HG02981 (cell line): Measurements from ENCODE around the gene ZNF516.

Experiments used
- ATAC-seq: cut with Tn5 transposase; IDR thresholded peaks from one replicate; pipeline ENCODE4 v1.9.1; 2021; ENCODE audit warnings: mild to moderate bottlenecking, moderate library complexity; ENCODE audit not compliant: unreplicated experiment

Gene ZNF516

GRCh38 chr18:76425146-76426131, 69.6 kb downstream of the ZNF516 start:
- ATAC-seq = no peak

DNA sequence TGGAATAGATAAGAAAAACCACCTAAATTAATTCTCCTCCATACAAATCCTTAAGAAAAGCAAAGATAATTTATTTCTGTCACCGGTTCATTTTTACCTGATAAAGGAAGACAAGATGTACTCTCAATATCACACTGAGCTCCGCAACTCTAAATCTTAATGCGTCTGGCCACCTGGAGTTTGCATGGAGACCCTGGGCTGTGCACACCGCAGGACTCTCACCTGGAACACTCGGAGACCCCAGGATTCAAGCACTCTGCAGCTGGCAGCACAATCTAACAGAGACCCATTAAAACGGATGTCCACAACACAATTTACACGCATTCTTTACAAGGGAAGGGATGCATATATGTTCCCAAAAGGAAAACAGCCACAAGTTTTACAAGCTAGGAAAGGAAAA, 72.2 kb downstream of the ZNF516 start:
- ATAC-seq = no peak

GRCh38 chr18:76422121-76422520, 72.9 kb downstream of the ZNF516 start:
- no peak for ATAC-seq

GRCh38 chr18:76421685-76422078, 73.4 kb downstream of the ZNF516 start:
- no peak for ATAC-seq

- no peak for ATAC-seq
These were observed 74.0 kb downstream of the ZNF516 start for GRCh38 chr18:76420898-76421684.

- no peak for ATAC-seq
These were observed 75.2 kb downstream of the ZNF516 start for GRCh38 chr18:76419811-76420210.

DNA sequence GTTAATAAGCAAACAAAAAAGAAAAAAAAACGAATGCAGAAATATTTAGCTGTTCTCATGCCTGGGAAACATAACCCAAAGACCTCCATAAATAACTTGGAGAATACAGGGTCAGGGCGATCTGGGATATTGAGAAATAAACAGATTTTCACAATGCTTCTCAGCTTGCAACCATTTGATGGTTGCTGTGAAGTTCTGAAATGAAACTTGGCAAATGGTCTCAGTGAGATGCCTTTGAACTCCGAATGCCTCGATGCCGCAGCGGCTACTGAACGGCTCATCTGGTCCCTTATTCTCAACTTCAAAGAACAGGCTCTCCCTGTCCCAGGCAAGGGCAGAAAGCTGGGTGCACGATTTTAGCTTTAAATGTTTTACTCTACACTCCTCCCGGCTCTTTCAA, 78.1 kb downstream of the ZNF516 start:
- no peak for ATAC-seq

DNA sequence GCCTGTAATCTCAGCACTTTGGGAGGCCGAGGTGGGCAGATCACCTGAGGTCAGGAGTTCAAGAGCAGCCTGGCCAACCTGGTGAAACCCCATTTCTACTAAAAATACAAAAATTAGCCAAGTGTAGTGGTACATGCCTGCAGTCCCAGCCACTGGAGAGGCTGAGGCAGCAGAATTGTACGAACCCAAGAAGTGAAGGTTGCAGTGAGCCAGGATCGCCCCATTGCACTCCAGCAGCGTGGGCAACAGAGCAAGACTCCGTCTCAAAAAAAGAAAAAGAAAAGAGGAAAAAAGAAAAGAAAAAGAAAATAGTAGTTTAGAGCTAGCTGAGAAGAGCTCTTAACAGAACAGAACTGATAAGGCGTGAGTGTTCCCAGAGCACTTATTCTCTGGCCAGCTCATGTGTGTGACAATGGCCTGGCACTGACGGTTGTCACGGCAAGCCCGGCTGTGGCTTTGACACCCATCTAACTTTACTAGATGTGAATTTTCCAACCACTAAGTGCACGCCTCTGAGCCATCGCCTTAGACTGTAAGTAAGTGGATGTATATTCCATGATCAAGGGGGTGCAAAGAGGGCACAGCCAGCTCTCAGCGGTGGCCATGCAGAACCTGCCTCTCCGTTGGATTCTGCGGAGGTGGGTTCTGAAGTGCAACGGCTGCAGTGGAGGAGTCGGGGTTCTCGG, 80.0 kb downstream of the ZNF516 start:
- ATAC-seq = no peak

DNA sequence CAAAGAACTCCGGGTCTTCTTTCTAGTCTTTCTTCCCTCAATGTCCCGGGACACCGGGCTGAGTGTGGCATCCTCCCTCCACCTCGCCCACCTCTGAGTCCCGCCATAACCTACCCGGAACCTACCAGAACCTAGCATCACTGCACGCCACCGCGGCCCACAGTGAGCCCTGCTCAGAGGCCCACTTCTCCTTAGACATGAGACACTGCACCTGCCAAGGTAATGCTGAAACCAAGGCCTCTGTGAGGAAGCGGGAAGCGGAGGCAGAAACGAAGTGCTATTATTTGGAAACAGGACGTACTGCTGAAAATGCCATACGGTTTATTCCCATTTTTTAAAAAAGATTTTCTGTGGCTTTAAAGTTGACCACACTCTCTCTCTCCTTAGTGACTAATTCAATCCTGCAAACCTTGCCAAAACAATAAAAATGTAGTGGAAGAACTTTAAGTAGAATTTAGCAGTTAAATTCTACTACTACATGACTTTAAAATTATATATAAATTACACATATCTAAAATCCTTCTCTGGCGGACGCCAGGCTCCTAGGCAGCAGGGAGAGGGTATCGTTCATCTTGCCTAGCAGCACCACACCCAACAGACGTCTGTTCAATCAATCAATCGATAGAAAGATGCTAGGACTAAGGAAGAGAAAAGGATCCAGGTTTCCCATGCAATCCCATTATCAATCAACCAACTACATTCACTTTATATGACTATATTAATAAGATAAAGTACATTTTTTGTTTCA, 82.0 kb downstream of the ZNF516 start:
- no peak for ATAC-seq

DNA sequence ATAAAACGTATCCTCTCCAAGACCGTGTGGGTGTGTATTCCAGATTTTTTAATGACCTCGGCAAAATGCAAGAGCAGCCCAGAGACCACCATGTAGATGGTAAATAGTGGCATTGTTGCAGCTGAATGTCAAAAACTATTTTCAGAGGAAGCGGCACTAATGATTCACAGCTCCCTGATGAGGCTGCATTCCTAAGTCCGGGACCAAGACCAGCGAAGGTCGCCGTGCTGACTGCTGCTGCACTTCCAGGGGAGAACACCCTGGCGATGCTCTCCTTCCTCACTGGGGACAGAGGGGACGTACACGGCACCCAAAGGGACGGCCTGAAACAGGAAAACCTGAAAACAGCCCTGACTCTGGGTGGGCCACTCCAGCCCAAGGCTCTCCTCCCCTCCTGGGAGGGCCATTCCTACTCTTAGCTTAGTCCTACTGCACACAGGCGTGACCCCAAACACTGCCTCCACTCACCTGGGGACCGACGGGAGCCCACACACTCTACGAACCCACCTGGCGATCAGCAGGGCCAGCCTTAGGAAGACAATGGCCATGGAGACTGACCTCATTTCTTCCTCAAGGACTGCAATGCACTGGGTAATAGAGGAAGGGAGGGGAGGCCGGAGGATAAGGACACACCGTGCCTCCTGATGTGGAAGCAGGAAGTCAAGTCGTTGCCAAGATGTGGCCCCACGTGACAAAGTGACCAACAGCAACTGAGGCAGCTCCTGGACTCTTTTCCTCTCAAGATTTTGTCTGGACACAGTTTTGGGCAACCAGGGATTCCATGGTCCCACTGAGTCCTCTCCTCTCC, 82.8 kb downstream of the ZNF516 start:
- no peak for ATAC-seq

DNA sequence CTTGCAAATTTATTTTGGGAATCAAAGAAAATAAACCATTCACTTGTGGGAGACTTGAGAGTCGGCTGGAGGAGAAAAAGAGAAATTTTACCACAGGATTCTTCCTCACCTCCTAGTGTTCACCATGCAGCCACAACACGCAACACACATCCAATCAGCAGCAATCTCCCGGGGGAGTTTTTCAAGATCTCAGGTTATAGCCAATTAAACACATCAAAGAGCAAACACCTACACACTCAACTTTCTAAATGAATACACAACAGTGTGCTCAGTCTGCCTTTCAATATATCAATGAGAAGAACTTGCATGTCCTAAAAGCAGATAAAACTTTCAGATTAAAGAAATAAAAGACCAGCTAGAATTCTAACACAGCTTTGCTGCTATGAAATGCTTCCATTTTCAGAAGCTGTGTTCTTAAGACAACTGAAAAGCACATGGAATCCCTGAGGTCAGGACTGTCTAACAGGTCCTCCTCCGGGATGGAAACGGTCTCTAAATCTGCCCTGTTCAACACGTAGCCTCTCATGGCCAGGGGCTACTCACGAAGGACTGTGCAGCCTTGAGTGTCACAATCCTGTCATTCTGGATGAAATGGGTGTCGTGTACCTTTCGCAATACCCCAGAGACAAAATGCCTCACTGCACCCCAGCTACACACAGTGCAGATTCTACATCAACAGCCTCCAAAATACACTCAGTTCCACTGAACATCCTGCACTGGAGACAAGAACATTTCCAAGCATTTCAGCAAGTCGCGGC, 84.2 kb downstream of the ZNF516 start:
- peak; percentile 65 for ATAC-seq

- ATAC-seq = no peak
These were observed 85.0 kb downstream of the ZNF516 start for GRCh38 chr18:76410033-76410432.

- ATAC-seq = no peak
These were observed 86.5 kb downstream of the ZNF516 start for GRCh38 chr18:76408480-76409067.

- ATAC-seq = no peak
These were observed 87.4 kb downstream of the ZNF516 start for GRCh38 chr18:76407681-76408080.

- ATAC-seq = no peak
These were observed 88.3 kb downstream of the ZNF516 start for GRCh38 chr18:76406791-76407190.

- peak; percentile 50 for ATAC-seq
These were observed 89.2 kb downstream of the ZNF516 start for GRCh38 chr18:76405681-76406356.

GRCh38 chr18:76405280-76405679, 89.8 kb downstream of the ZNF516 start:
- ATAC-seq = no peak

GRCh38 chr18:76404345-76404831, 90.7 kb downstream of the ZNF516 start:
- no peak for ATAC-seq
